Measurements from ENCODE around the gene WDR13.
"Not testable (repeated sequence)": the region's sequence is repeated elsewhere in the genome, so short reads cannot be mapped to it uniquely, and the experiment has no call there.

WDR13 gene

GRCh38 chrX:48597353-48598264, at the start of gene WDR13:
Gene WDR13 (plus strand): TSS chrX:48597492. CDS start chrX:48597997, 505 bp downstream.
- no peak; the same call in 1 of the 2 replicates for TF ChIP-seq CTCF (IDR thresholded peaks at IDR 0.05; ENCODE audit: low read depth, low read length)
- DNase-seq (ENCODE audit: extremely low read depth, low read depth): peak; percentile 88

- TF ChIP-seq CTCF (IDR thresholded peaks at IDR 0.05; ENCODE audit: low read depth, low read length): no peak
- no peak for DNase-seq (ENCODE audit: extremely low read depth, low read depth)
Observed at GRCh38 chrX:48548871-48549270, 48.4 kb upstream of the WDR13 start.

GRCh38 chrX:48555731-48556325, 41.5 kb upstream of the WDR13 start:
- not testable (repeated sequence) for DNase-seq (ENCODE audit: extremely low read depth, low read depth)

GRCh38 chrX:48558271-48558670, 39.0 kb upstream of the WDR13 start:
- TF ChIP-seq CTCF (IDR thresholded peaks at IDR 0.05; ENCODE audit: low read depth, low read length): no peak
- DNase-seq (ENCODE audit: extremely low read depth, low read depth): no peak

- no peak for DNase-seq (ENCODE audit: extremely low read depth, low read depth)
- no peak for TF ChIP-seq CTCF (IDR thresholded peaks at IDR 0.05; ENCODE audit: low read depth, low read length)
Observed at GRCh38 chrX:48559636-48560035, 37.7 kb upstream of the WDR13 start.

GRCh38 chrX:48560056-48560455, 37.2 kb upstream of the WDR13 start:
- TF ChIP-seq CTCF (IDR thresholded peaks at IDR 0.05; ENCODE audit: low read depth, low read length): no peak
- DNase-seq (ENCODE audit: extremely low read depth, low read depth): no peak

- no peak for DNase-seq (ENCODE audit: extremely low read depth, low read depth)
- TF ChIP-seq CTCF (IDR thresholded peaks at IDR 0.05; ENCODE audit: low read depth, low read length): no peak
Observed at GRCh38 chrX:48560681-48561080, 36.6 kb upstream of the WDR13 start.

Measured in AG09319 (cell line).